ENCODE measurements around the gene OTUD3.
"Not testable (repeated sequence)": the region's sequence is repeated elsewhere in the genome, so short reads cannot be mapped to it uniquely, and the experiment has no call there.

OTUD3 gene

GRCh38 chr1:19882111-19883071, at the start of gene OTUD3:
TSS of gene OTUD3 (plus strand) at chr1:19882395. CDS start at chr1:19882514, 119 bp downstream.
- TF ChIP-seq CTCF (conservative IDR thresholded peaks at IDR 0.05), result peak; percentile 91
- H3K27ac ChIP-seq, result peak within 1 kb of the TSS; percentile 88

GRCh38 chr1:19835578-19835977, 46.6 kb upstream of the OTUD3 start:
- H3K27ac ChIP-seq, result no peak overlapping the region
- no peak for TF ChIP-seq CTCF (conservative IDR thresholded peaks at IDR 0.05)

GRCh38 chr1:19837866-19838265, 44.3 kb upstream of the OTUD3 start:
- H3K27ac ChIP-seq, result no peak overlapping the region
- no peak for TF ChIP-seq CTCF (conservative IDR thresholded peaks at IDR 0.05)

GRCh38 chr1:19840228-19840627, 42.0 kb upstream of the OTUD3 start:
- TF ChIP-seq CTCF (conservative IDR thresholded peaks at IDR 0.05), result no peak
- H3K27ac ChIP-seq, result no peak overlapping the region

GRCh38 chr1:19844731-19845495, 37.3 kb upstream of the OTUD3 start:
- no peak overlapping the region for H3K27ac ChIP-seq
- TF ChIP-seq CTCF (conservative IDR thresholded peaks at IDR 0.05), result no peak

GRCh38 chr1:19845555-19845954, 36.6 kb upstream of the OTUD3 start:
- TF ChIP-seq CTCF (conservative IDR thresholded peaks at IDR 0.05), result no peak
- H3K27ac ChIP-seq, result no peak overlapping the region

GRCh38 chr1:19846338-19846737, 35.9 kb upstream of the OTUD3 start:
- no peak for TF ChIP-seq CTCF (conservative IDR thresholded peaks at IDR 0.05)
- H3K27ac ChIP-seq, result no peak overlapping the region

- H3K27ac ChIP-seq, result not testable (repeated sequence)
Measured at GRCh38 chr1:19847334-19847733, 34.9 kb upstream of the OTUD3 start.

- H3K27ac ChIP-seq, result not testable (repeated sequence)
Measured at GRCh38 chr1:19849307-19849706, 32.9 kb upstream of the OTUD3 start.
